KMS-11 (cell line): ENCODE measurements around the gene ACSL6.

Experiments
- H2AFZ ChIP-seq: fragments of 200-600 bp; sonication (generic); 2 replicates; pipeline ENCODE4 v1.6.1; 2016; ENCODE audit warnings: antibody characterized with exemption, mixed run types, low read depth
- H3K27ac ChIP-seq: fragments of 200-600 bp; sonication (generic); 2 replicates; pipeline ENCODE4 v1.6.1; 2016; ENCODE audit warnings: mild to moderate bottlenecking, mixed run types
- H3K27me3 ChIP-seq: fragments of 200-600 bp; sonication (generic); 2 replicates; pipeline ENCODE4 v1.6.1; 2017; ENCODE audit warnings: mild to moderate bottlenecking, low read depth, mixed run types, moderate library complexity; ENCODE audit not compliant: insufficient read depth
- H3K36me3 ChIP-seq: fragments of 200-600 bp; sonication (generic); 2 replicates; pipeline ENCODE4 v1.6.1; 2017; ENCODE audit warnings: mild to moderate bottlenecking, mixed run types; ENCODE audit not compliant: insufficient read depth
- H3K4me1 ChIP-seq: fragments of 200-600 bp; sonication (generic); 2 replicates; pipeline ENCODE4 v1.6.1; 2016; ENCODE audit warnings: mild to moderate bottlenecking, low read depth, mixed run types; ENCODE audit not compliant: poor library complexity, severe bottlenecking
- H3K4me2 ChIP-seq: fragments of 200-600 bp; sonication (generic); 2 replicates; pipeline ENCODE4 v1.7.0; 2016; ENCODE audit warnings: mild to moderate bottlenecking, mixed run types
- H3K4me3 ChIP-seq: fragments of 200-600 bp; sonication (generic); IDR thresholded peaks from 2 replicates; pipeline ENCODE4 v1.6.1; 2017; ENCODE audit warnings: low read depth, low read length, mixed read lengths; ENCODE audit not compliant: insufficient read depth
- H3K79me2 ChIP-seq: fragments of 200-600 bp; sonication (generic); 2 replicates; pipeline ENCODE4 v1.6.1; 2016; ENCODE audit warnings: low read depth, mixed run types; ENCODE audit not compliant: insufficient read depth
- H3K9ac ChIP-seq: fragments of 200-600 bp; sonication (generic); 2 replicates; pipeline ENCODE4 v1.6.1; 2016; ENCODE audit warnings: mild to moderate bottlenecking, mixed run types
- H4K20me1 ChIP-seq: fragments of 200-600 bp; sonication (generic); 2 replicates; pipeline ENCODE4 v1.6.1; 2016; ENCODE audit warnings: mild to moderate bottlenecking, mixed run types; ENCODE audit not compliant: insufficient read depth
- CTCF ChIP-seq: fragments of 200-600 bp; sonication (generic); conservative IDR thresholded peaks from 2 replicates; pipeline ENCODE4 v1.6.1; 2017; ENCODE audit warnings: low read depth, mild to moderate bottlenecking, antibody characterized with exemption, low read length, moderate library complexity, mixed read lengths

Gene ACSL6

DNA sequence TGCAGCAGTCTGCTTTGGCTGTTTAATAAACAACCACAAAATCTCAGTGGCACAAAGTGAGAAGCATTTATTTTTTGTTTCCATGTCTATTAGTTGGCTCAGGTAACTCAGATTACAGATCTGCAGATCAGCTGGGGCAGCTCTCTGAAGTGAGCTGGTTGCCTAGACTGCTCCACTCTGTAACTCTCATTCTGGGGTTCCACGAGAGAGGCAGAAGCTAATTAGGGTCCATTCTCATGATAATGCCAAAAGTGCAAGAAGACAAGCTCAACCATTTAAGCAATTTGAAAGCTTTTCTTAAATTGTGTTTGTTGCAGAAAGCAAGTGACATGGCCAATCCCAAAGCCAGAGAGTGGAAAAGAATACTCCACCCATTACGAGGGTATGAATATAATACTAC, 79.2 kb downstream of the ACSL6 start:
- Histone ChIP-seq H3K27ac (no peak overlapping the region), H3K36me3 (no peaks in the 10 kb centered on the region), H3K4me1 (no peaks in the 10 kb centered on the region), H3K79me2 (no peaks in the 10 kb centered on the region), H4K20me1 (no peaks in the 10 kb centered on the region), H3K27me3 (no peaks in the 10 kb centered on the region), H3K9ac (no peak overlapping the region), H3K4me2 (no peak overlapping the region), H3K4me3 (no peak overlapping the region), H2AFZ (no peak overlapping the region)
- no peak for TF ChIP-seq CTCF

- no peaks in the 10 kb centered on the region for H3K27me3 ChIP-seq
- H3K9ac ChIP-seq = no peak overlapping the region
- H3K4me3 ChIP-seq = no peak overlapping the region
- H3K27ac ChIP-seq = no peak overlapping the region
- H4K20me1 ChIP-seq = no peaks in the 10 kb centered on the region
- H3K36me3 ChIP-seq = no peaks in the 10 kb centered on the region
- no peak overlapping the region for H2AFZ ChIP-seq
- no peak overlapping the region for H3K4me2 ChIP-seq
- no peak for TF ChIP-seq CTCF
- no peaks in the 10 kb centered on the region for H3K79me2 ChIP-seq
- no peaks in the 10 kb centered on the region for H3K4me1 ChIP-seq
Measured at GRCh38 chr5:131928957-131929356, 82.5 kb downstream of the ACSL6 start.

DNA sequence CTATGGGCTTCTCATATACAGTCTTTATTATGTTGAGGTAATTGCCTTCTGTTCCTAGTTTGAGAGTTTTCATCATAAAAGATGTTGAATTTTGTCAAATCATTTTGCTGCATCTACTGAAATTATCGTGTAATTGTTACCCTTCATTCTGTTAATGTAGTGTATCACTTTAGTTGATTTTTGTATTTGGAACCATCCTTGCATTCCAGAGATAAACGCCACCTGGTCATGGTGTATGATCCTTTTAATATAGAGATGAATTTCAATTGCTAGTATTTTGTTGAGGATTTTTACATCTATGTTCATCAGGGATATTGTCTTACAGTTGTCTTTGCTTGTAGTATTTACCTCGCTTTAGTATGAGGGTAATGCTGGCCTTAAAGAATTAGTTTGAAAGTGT, 85.3 kb downstream of the ACSL6 start:
- H3K4me2 ChIP-seq = no peak overlapping the region
- no peak overlapping the region for H3K4me3 ChIP-seq
- H4K20me1 ChIP-seq = no peaks in the 10 kb centered on the region
- H3K79me2 ChIP-seq = no peaks in the 10 kb centered on the region
- no peak overlapping the region for H3K27ac ChIP-seq
- no peak overlapping the region for H3K9ac ChIP-seq
- H3K36me3 ChIP-seq = no peaks in the 10 kb centered on the region
- H2AFZ ChIP-seq = no peak overlapping the region
- no peak for TF ChIP-seq CTCF
- H3K4me1 ChIP-seq = no peaks in the 10 kb centered on the region
- no peaks in the 10 kb centered on the region for H3K27me3 ChIP-seq

GRCh38 chr5:131916481-131916880, 95.0 kb downstream of the ACSL6 start:
- Histone ChIP-seq H3K27me3 (no peaks in the 10 kb centered on the region), H4K20me1 (no peaks in the 10 kb centered on the region), H3K4me3 (no peak overlapping the region), H3K79me2 (no peaks in the 10 kb centered on the region), H3K36me3 (no peaks in the 10 kb centered on the region), H3K9ac (no peak overlapping the region), H3K4me1 (no peaks in the 10 kb centered on the region), H3K4me2 (no peak overlapping the region), H3K27ac (no peak overlapping the region), H2AFZ (no peak overlapping the region)
- TF ChIP-seq CTCF = no peak

DNA sequence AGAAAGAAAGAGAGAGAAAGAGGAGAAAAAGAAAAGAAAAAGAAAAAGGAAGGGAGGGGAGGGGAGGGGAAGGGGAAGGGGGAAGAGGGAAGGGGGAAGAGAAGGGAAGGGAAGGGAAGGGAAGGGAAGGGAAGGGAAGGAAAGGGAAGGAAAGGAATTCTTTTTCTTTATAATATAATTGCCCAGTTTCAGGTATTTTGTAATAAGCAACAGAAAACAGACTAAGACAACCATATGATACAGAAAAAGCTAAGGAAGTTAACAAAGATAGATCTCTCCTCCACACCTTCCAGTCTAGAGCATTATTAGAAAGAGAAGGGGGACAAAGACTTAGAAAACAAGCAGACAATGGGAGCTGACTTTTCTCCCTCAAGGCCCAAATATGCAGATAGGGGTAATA, 97.0 kb downstream of the ACSL6 start:
- no peak for TF ChIP-seq CTCF
- Histone ChIP-seq H3K79me2 (no peaks in the 10 kb centered on the region), H3K4me1 (no peaks in the 10 kb centered on the region), H2AFZ (no peak overlapping the region), H3K27me3 (no peaks in the 10 kb centered on the region), H3K36me3 (no peaks in the 10 kb centered on the region), H3K4me2 (no peak overlapping the region), H3K4me3 (no peak overlapping the region), H4K20me1 (no peaks in the 10 kb centered on the region), H3K27ac (no peak overlapping the region), H3K9ac (no peak overlapping the region)
